ENCODE results near the gene KIF26A.

GRCh38 chr14:104095426-104096310, 42.7 kb upstream of the KIF26A start:
- TF ChIP-seq POLR2A (IDR thresholded peaks at IDR 0.05; ENCODE audit: low read length) (no peak), GATA1 (IDR thresholded peaks at IDR 0.05; ENCODE audit: low read depth, low read length) (no peak)
